NCI-H524 treated with DMSO at 0.1 percent for 48 hours (cell line): Measurements from ENCODE around the gene RNF214.
"Not testable (repeated sequence)": the region's sequence is repeated elsewhere in the genome, so short reads cannot be mapped to it uniquely, and the experiment has no call there.

Experiments used
- DNase-seq: peaks from one replicate; lab custom pipeline; 2025; lab: John Stamatoyannopoulos, UW

Gene RNF214

GRCh38 chr11:117197516-117198456, 34.7 kb upstream of the RNF214 start:
- no peak for DNase-seq

DNA sequence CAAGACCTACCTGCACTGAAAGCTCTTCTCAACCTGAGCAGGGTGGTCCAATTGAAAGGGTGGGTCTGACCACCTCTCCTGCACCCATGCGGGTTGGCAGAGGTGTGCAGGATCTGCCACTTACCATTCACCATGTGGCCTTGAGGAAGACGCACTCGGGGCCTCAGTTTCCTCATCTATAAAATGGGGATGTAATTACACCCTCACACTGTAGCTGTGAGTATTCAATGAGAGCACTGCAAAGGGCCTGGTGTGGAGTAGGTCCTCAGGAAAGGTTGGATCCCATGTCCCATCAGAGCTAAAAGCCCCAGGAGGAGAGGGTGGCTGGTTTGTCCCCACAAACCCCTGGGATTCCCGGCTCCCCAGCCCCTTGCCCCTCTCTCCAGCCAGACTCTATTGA, 33.9 kb upstream of the RNF214 start:
- no peak for DNase-seq

DNA sequence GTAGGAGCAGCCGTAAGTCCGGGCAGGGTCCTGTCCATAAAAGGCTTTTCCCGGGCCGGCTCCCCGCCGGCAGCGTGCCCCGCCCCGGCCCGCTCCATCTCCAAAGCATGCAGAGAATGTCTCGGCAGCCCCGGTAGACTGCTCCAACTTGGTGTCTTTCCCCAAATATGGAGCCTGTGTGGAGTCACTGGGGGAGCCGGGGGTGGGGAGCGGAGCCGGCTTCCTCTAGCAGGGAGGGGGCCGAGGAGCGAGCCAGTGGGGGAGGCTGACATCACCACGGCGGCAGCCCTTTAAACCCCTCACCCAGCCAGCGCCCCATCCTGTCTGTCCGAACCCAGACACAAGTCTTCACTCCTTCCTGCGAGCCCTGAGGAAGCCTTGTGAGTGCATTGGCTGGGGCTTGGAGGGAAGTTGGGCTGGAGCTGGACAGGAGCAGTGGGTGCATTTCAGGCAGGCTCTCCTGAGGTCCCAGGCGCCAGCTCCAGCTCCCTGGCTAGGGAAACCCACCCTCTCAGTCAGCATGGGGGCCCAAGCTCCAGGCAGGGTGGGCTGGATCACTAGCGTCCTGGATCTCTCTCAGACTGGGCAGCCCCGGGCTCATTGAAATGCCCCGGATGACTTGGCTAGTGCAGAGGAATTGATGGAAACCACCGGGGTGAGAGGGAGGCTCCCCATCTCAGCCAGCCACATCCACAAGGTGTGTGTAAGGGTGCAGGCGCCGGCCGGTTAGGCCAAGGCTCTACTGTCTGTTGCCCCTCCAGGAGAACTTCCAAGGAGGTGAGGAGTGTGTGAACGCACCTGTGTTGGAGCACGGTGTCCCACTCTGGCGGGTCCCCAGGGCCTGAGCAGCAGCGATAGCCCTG, 33.2 kb upstream of the RNF214 start, which contains the start of gene TAGLN:
TSS of gene TAGLN (plus strand) at position 318 of the 863 bp plus-strand sequence. CDS start 3,644 bp downstream, outside the sequence.
- DNase-seq = no peak

- DNase-seq = no peak
Measured at GRCh38 chr11:117199916-117200812, 32.3 kb upstream of the RNF214 start.

DNA sequence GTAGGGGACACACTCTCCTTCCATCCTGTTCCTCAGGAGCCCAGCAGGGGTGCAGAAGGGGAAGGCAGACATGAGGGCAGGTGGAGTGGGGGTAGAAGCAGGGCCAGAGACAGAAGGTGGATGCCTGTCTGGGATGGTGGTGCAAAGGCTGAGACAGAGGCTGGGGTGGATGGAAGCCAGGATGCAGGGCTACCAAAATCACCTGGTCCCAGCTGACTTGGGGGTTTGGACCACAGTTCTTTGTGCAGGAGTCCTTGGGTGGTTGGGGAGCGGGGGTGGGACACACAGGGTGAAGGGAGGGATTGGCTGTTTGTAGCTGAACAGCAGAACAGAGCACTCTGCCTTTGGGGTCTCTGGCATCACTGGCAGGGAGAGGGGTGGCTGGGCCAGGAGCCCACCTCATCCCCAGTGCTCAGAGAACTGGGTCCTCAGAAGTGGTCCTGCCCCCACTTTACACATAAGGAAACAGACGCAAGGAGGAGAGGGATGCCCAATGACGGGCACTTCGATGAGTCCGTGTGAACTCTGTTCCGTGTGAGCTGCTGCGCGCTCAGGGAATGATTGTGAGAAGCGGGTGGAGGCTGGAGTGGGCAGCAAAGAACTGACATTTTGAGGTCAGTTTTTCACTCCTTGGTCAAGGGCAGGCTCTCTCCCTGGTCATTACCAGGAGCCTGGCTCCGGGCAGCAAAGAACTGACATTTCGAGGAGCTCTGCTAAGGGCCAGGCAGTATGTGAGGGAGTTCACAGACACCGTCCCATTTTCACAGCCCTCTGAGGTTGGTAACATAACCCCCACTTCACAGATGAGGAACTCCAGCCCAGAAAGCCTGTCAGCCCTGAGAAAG, 31.4 kb upstream of the RNF214 start:
- no peak for DNase-seq

DNA sequence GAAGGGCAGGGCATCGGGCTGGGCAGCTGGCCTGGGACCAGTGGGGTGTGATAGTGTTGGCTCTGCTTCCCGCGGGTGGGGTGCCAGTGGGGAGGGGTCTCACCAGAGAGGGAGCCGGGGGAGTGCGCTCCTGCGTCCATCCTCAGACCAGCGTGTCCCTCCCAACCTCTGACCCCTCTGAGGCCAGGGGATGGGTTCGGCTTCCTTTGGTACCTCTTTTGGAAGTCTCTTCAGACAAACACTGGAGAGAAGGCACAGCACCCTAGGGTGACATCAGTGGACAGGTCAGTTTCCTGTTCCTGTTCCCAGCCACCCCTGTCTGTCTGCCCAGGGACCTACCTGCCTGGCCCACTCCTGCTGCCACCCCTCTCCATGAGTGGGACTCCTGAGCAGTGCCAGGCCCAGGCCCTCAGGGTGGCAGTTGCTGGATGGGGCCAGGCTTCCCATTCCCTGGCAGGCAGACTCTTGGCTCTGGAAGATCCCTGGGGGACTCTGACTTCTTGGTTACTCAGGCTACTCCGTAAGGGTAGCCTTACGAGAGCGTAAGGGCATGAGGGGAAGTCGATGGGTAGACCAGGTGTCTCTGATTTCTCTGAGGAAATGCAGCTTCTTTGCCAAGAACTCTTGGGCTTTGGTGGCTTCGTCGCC, 30.7 kb upstream of the RNF214 start:
- no peak for DNase-seq

GRCh38 chr11:117202386-117203068, 29.9 kb upstream of the RNF214 start:
- DNase-seq = no peak

DNA sequence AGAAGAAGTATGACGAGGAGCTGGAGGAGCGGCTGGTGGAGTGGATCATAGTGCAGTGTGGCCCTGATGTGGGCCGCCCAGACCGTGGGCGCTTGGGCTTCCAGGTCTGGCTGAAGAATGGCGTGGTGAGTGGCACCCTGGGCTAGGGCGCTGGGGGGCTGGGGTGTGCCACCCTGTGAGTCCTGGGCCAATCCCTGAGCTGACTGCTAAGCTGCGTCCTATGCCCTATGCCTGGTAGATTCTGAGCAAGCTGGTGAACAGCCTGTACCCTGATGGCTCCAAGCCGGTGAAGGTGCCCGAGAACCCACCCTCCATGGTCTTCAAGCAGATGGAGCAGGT, 29.4 kb upstream of the RNF214 start:
- DNase-seq = no peak

DNA sequence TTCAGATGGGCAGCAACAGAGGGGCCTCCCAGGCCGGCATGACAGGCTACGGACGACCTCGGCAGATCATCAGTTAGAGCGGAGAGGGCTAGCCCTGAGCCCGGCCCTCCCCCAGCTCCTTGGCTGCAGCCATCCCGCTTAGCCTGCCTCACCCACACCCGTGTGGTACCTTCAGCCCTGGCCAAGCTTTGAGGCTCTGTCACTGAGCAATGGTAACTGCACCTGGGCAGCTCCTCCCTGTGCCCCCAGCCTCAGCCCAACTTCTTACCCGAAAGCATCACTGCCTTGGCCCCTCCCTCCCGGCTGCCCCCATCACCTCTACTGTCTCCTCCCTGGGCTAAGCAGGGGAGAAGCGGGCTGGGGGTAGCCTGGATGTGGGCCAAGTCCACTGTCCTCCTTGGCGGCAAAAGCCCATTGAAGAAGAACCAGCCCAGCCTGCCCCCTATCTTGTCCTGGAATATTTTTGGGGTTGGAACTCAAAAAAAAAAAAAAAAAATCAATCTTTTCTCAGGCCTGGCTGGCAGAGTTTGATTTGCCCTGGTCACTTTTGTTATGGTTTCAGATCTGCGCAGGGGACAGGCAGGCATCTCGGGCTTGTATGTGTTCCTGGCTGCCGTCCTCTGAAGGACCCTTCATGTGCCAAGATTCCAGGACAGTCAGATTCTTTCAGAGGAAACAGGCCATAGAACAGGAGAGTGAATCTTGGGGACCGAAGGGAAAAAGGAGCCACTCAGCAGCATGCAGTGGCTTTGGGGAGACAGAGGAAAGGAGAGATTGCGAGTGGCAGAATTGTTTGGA, 28.0 kb upstream of the RNF214 start:
- DNase-seq = no peak

GRCh38 chr11:117205211-117205818, 27.2 kb upstream of the RNF214 start:
- no peak for DNase-seq

DNA sequence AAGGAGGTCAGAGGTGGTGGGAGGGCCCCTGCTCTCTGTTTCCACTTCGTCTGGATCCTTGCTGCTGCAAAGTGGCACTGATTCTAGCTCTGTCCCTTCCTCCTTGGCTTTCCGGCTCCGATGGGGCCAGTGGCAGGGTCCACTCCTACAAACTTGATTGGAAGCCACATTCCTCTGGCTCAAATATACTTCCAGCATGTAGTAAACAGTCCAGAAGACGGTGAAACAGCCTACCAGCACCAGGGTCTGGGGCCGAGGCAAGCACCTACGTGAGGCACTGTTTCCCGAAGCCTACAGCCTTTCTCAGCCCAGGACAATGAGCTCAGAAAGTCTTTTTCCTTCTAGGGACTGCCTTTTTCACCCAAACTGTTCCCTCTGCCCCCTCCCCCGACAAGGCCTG, 26.4 kb upstream of the RNF214 start:
- DNase-seq = not testable (repeated sequence)

DNA sequence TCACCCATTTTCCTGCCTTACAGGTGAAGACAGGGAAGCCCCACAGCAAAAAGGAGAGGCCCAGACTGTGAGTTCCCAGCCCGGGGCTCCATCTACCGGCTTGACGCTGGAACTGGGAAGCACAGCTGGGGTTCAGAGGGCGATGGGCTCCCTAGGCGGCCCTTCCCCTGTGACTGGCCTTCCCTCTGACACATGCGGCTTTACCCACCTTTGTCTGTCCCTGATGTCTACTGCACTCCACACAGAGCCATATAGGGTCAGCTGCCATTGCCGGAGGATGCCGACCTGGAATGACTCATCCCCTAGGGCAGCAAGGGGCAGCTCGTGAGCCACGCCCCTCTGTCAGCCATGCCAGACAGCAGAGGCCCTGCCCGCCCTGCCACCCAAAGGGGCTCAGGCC, 25.6 kb upstream of the RNF214 start:
- DNase-seq = not testable (repeated sequence)

GRCh38 chr11:117207481-117207880, 25.0 kb upstream of the RNF214 start:
- not testable (repeated sequence) for DNase-seq

DNA sequence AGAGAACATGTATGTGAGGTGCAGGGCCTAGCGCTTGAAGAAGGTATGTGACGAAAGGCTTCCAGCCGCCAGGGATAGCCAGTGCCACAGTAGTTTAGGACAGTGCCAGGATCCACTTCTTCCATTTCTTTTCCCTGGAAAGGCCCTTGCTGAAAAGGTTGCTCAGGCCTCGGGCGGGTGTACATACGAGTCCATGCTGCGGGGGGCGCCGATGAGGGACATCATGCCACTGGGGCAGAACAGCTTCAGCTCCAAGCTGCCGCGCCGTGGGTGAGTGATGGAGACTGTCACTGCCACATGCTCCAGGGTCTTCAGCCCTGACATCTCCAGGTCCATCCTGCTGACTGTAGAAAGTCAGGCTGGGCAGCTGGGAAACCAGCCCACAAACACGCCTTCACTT, 23.8 kb upstream of the RNF214 start:
- DNase-seq = not testable (repeated sequence)

DNA sequence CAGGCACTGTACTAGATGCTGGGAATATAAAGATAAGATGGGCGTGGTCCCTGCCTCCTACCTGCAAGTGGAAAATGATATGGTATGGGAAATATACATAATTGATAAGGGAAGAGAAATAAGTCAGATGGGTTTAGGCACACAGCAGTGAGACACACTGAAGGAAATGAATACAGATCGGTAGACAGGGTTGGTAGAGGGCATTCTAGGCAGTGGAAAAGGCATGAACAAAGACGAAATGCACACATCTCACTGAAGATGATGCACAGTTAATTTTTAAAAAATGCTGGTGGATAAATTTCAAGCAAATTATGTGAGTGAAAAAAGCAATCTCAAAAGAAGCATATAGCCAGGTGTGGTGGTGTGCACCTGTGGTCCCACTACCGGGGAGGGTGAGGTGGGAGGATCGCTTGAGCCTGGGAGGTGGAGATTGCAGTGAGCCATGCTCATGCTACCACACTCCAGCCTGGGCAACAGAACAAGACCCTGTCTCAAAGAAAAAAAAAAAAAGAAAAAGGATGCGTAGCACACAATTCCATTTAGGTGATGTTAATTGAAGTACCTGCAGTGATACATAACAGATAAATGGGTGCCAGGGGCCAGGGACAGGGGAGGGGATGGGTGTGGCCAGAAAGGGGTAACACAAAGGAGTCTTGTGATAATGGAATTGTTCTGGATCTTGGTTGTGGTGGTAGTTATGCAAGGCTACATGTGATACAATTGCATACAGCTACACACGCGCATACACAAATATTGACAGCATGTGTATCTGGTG, 22.9 kb upstream of the RNF214 start:
- DNase-seq = not testable (repeated sequence)

DNA sequence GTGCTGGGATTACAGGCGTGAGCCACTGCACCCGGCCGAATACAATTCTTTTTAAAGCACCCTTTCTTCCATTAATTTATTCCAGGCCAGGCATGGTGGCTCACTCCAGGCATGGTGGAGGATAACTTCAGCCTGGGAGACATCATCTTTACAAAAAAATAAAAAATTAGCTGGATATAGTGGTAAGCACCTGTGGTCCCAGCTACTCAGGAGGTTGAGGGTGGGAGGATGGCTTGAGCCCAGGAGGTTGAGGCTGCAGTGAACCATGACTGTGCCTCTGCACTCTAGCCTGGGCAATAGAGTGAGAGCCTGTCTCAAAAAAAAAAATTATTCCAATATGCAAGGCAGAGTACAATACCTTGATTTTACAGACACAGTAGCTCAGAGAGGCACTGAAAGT, 21.9 kb upstream of the RNF214 start:
- no peak for DNase-seq

- DNase-seq = no peak
Measured at GRCh38 chr11:117212697-117213355, 19.6 kb upstream of the RNF214 start.
